ENCODE results near the gene ITGB1.
"Not testable (repeated sequence)": the region's sequence is repeated elsewhere in the genome, so short reads cannot be mapped to it uniquely, and the experiment has no call there.

The ITGB1 gene

DNA sequence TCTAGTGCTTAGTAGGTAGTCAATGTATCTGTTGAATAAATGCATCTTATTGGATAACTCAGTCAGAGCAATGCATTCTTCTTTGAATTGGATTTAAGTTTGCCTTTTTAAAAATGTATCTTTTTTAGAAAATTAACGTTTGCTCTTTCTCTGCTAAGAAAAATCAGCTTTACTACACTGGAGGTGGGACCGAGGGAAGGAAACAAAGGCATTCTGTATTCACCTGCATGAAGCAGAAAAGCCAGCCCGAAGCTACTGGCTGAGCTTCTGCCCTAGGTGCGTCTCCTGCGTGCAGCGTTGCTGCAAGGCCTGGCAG, 22.2 kb upstream of the ITGB1 start:
- DNase-seq: no peak

GRCh38 chr10:32979719-32980118, 21.7 kb upstream of the ITGB1 start:
- DNase-seq: not testable (repeated sequence)

DNA sequence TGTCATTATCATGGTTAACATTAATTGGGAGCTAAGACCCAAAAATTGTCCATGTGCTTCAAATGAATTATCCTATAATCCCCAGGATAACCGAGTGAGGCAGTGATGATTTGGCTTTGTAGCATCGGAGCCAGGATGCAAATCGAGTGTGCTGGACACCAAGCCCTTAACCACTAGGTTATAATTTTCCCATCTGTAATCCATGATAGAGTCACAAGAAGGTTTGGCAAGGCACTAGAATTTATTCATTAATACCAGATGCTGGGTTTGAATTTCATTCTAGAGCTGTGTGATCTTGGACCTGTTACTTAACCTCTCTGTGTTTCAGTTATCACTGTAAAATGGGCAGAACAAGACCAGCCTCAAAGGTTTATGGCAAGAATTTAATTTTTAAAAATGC, 21.0 kb upstream of the ITGB1 start:
- DNase-seq: no peak

DNA sequence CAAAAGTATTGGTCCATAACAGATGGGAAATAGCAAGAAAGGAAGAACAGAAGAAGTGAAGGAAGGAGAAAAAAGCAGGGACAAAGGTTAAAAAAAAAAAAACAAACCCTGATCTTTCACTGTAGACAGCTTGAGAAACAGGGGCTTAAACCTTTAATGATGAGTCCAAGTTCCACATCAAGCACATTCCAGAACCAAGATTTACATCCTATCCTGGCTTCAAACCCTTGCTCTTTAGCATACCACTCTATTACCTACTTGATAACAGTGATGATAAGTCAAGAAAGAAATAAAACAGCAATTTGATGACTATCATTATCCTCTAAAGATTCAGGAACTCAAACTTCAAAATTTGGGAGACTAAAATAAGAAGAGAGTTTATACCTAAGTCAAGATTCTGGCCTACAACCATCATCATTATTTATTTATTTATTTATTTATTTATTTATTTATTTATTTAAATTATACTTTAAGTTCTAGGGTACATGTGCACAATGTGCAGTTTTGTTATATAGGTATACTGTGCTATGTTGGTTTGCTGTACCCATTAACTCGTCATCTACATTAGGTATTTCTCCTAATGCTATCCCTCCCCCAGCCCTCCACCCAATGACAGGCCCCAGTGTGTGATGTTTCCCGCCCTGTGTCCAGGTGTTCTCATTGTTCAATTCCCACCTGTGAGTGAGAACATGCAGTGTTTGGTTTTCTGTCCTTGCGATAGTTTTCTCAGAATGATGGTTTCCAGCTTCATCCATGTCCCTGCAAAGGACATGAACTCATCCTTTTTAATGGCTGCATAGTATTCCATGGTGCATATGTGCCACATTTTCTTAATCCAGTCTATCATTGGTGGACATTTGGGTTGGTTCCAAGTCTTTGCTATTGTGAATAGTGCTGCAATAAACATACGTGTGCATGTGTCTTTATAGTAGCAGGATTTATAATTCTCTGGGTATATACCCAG, 20.1 kb upstream of the ITGB1 start:
- not testable (repeated sequence) for DNase-seq

- no peak for DNase-seq
Measured at GRCh38 chr10:32976338-32976737, 18.3 kb upstream of the ITGB1 start.

DNA sequence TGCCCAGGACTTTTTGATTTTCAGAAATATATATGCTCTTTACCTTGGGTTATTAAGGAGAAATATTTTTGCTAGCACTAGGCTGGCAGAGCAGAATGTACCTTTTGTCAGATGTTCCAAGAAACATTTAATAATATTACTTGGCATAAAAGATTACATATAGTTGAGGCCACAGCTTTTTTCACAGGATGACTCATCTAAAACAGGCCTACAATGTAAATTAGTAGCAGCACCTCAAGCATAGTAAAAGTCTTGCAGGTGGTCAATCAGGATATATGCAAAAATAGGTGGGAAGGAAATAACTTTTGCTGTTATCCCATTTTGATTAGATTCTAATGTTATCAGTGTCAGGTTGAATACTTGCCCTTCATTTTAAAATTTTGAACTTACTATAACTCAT, 14.9 kb upstream of the ITGB1 start:
- DNase-seq: no peak

GRCh38 chr10:32972460-32972859, 14.4 kb upstream of the ITGB1 start:
- no peak for DNase-seq

DNA sequence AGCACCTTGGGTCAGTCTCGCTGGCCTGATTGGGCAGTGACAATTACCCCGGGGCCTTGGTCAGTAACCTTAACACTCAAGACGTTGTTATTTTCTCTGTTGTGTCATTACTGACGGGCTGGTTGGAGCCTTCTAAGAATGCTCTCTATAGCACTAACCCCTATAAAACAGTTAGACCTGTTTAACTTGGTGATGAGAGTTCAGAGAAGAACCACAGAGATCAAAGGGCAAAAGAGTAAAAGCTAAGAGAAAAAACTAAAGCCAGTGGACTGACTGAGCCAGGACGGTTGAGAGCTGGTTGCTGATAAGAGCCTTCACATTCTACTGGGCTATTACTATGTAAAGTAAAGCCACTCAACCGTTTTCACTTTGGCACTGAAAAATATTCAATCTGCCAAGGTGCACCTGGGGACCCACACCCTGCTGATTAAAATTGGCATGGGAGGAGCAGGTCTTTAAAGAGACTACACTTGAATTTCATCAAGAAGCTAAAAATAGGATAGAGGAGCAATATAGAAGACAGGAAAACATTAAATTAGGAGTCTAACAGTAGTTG, 13.6 kb upstream of the ITGB1 start:
- peak; percentile 32 for DNase-seq

GRCh38 chr10:32970910-32971309, 12.9 kb upstream of the ITGB1 start:
- DNase-seq: no peak

DNA sequence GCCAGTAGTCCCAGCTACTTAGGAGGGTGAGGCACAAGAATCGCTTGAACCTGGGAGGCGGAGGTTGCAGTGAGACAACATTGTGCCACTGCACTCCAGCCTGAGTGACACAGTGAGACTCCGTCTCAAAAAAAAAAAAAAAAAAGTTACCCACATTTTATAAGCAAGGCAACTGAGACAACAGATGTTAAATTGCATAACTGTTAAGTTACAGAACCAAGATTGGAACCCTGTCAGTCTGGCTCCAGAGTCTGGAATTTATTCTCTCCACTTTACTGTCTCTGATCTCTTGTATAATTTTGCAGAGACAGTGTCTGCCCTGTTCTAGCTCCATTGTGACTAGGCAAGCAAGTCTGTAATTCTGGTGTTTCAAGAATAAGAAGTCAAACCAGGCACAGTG, 6.2 kb upstream of the ITGB1 start:
- no peak for DNase-seq

DNA sequence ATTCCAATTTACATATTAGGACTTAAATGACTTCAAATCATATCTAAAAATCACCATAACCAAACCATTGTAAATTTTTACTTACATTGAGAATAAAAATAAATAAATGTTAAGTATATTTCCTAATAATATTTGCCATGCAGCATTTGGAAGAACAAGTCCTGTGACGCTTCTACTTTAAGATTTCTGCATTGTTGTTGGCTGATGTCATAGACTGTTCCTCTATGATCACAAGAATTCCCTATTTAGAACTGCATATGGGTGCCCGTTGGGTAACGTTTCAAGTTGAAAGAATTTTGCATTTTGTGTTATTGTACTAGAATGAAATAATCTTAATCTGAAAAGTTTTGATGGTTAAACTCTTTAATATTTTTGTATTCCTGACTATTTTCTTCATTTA, 5.1 kb upstream of the ITGB1 start:
- peak; percentile 34 for DNase-seq

- no peak for DNase-seq
Measured at GRCh38 chr10:32962521-32962920, 4.5 kb upstream of the ITGB1 start.

DNA sequence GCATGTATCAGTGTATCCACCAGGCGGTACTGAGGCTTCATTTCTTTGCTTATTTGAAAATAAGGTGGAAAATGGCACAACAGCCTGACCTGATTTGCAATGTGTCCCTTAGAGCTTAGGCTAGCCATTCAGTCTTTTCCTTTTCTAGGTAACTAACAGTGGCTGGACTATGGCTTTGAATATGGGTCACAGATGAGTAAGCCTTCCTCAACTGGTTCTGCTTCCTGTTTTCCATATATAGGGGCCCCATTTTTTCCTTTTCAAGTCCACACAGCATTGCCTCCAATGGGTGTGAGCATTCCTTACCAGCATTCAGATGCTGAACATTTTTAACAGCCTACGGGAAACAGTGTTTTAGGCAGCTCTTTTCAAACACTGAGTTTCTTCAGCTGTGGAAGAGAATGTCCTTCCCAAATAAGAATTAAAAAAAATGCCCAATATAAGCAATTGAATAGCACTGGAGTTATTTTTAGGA, 3.9 kb upstream of the ITGB1 start:
- peak; percentile 44 for DNase-seq

- no peak for DNase-seq
Measured at GRCh38 chr10:32961343-32961894, 3.4 kb upstream of the ITGB1 start.

DNA sequence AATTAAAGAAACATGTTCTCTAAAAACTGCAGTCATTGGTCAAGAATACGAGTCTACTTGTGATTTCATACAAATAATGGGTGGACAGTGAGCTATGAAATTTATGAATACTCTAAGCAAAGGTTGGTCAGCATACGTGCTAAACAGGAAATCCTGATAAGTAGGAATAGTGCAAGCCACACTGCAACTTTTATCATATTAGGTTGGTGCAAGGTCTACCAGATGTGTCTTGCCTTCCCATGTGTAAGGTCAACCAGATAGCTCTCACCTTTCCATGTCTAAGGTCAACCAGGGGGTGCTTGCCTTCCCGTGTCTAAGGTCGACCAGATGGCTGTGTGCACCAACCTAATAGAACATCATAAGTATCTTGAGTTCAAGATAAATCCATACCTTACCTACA, 2.0 kb upstream of the ITGB1 start:
- DNase-seq: no peak

- DNase-seq: peak; percentile 33
Measured at GRCh38 chr10:32959006-32959920, 1.2 kb upstream of the ITGB1 start.

DNA sequence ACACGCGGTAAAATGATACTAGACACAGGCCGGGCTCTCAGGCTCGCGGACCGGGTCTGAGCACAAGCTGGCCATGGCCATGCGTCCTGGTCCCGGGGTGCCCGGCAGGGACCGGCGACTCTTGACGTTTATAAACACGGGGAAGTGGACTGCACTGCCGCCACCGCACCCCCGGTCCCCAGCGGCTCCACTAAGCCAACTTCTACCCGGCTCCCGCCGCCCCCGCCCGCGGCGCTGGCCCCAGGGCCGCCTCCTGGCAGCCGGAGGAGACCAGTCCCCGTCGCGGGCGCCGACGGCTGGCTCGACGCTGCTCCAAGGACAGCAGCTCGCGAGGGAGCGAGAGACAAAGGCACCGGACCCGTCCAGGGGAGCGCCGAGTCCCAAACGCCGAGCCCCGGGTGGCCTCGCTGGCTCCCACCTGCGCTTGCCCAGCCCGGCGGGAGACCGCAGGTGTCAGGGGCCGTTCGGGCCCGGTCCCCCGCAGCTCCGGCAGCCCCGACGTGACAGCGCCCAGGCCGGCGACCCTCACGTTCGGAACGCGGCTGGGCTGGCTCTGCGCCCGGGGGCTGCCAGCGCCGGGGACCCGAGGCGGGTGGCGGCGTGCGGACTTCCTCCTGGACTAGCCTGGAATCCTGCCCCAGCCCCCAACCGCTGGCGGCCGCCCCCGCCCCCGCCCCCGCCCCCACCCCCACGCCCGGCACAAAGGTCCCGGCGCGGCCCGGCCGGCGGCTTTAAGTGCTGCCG, 517 bp downstream of the ITGB1 start:
- no peak for DNase-seq

DNA sequence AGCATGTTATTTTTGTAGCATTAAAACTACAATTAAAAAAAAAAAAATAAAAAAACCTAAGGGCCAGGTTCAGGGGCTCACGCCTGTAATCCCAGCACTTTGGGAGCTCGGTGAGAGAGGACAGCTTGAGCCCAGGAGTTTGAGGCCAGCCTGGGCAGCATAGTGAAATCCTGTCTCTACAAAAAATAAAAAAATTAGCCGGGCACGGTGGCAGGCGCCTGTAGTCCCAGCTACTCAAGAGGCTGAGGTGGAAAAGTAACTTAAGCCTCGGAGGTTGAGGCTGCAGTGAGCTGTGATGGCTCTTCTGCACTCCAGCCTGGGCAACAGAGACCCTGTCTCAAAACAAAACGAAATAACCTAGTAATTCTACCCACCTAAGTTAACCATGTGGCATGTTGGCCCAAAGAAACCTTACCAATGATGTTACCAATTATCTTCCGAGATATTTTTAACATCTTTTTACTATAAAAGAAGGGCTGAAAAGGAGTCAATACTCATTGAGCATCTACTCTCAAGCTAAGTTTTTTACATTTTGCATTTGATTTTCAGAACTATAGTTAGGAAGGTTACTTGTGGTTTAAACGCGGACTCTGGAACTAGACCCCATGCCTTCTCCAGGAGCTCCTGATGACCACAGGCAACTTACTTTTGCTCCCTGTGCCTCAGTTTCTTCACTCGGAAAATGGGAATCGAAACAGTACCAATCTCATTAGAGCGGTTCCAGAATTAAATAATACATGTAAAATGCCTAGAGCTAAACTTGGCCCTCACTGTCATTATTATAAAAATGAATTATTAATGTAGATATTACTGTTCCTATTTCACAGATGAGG, 1.4 kb downstream of the ITGB1 start:
- DNase-seq: no peak

DNA sequence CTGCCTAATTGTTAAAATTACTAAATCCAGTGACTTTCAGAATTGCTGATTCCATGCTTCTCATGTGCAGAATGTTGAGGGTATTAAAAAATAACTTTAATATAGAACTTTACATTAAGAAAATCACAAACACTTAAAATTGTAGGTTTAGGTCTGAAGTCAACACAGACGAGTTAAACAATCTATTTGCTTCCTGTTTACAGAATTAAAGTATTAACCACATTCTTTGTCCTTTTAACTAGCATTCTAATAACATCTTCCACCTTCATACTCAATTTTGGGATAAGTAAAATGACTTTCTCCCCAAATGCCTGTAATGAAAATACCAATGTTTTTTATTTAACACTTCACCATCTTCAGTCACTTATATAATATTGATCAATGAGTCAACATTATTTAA, 2.2 kb downstream of the ITGB1 start:
- no peak for DNase-seq

DNA sequence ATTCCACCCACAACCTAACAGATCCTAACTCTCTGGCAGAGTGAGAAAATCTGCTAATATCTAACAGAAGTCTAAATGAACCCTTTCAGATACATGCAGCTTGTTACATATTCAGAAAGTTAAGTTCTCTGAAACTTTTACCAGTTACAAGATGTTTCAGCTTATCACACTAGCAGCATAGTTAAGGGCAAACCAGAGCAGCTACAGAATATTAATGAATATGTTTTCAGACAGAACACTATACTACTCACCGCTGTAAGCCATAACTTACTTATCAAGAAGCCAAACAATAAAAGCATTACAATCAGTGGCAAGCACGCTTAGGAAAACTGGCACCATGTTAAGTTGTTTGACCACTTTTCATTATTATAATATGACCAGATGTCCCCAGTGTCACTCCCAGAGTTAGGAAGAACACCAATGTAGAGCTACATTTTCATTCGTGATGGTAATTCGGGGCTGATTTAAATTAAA, 2.7 kb downstream of the ITGB1 start:
- DNase-seq: no peak

DNA sequence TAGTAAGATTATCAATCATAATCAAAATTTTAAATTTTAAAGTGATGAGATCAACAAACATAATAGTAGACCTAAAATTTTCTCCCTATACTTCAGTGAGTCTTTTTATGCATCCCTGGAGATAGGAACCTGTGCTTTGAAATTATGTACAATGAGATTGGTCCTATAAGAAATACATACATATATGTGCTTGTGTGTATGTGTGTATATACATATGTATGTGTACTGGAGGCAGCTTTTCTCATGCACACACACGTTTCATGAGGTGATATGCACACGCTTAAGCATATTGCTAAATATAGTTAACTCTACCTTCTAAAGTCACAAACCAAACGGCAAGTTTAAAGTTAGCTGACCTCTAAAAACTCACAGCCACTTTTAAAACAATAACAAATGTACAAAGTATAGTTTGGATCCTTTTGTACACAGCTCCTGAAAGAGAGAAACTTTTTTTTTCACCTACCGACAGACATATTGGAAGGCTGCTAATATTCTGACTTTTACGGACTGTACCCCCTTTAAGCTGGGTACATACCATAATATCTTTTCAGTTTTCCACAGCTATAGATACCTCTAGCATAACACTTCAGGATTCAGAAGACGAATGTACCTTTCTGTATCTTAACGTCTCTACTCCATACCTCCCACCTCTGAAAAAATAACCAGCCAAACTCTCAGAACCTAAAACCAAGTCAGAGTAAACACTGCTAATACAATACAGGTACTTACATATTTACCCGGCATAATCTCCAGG, 3.3 kb downstream of the ITGB1 start:
- DNase-seq: no peak

Data from kidney glomerular epithelial cell (primary cell).